Measurements from ENCODE around the gene BDH1.

DNA sequence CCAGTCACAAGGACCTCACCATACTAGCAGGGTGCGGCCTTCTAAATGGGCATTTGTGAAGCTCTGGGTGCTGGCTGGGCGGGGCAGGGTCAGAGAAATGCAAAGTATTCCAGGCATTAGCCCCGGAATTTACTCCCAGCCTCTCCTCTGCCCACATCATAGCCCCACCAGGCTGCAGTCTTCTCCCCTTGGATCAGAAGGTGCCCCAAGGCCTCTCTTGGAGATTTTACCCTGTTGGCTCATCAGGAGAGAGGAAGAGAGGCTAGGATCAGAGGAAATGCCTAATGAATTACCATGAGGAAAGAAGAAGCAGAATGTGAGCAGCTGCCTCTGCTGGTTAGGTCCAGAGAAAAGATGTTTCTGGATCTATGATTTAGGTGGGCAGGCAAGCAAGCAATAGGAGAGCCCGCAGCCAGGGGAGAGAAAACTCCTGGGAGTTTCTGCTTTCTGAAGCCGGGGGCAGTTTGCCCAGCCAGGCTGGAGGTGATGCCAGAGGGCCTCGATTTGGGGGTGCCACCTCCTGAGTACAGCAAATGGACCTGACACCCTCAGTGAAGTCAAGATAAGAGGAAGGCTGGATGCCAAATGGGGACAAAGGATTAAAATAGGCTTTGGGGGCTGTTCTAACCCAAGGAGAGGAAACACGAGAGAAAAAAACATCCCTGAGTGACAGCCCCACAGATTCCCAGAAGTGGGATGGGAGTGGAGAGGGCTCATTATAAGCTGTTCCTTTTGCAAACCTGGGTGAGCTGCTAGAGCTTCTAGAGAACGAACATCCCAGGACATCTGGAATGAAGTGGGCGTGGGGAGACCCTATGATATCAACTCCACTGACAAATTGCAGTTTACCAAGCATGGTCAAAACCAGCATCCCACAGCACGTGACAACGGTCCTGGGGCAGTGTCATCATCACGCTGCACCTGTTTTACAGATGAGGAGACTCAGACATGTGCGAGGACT is 65.4 kb downstream of the BDH1 start:
- TF ChIP-seq, protein P1, sequence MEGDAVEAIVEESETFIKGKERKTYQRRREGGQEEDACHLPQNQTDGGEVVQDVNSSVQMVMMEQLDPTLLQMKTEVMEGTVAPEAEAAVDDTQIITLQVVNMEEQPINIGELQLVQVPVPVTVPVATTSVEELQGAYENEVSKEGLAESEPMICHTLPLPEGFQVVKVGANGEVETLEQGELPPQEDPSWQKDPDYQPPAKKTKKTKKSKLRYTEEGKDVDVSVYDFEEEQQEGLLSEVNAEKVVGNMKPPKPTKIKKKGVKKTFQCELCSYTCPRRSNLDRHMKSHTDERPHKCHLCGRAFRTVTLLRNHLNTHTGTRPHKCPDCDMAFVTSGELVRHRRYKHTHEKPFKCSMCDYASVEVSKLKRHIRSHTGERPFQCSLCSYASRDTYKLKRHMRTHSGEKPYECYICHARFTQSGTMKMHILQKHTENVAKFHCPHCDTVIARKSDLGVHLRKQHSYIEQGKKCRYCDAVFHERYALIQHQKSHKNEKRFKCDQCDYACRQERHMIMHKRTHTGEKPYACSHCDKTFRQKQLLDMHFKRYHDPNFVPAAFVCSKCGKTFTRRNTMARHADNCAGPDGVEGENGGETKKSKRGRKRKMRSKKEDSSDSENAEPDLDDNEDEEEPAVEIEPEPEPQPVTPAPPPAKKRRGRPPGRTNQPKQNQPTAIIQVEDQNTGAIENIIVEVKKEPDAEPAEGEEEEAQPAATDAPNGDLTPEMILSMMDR (IDR thresholded peaks at IDR 0.05; ENCODE audit: poor library complexity), result no peak
- TF ChIP-seq EZH2 (IDR thresholded peaks at IDR 0.05; ENCODE audit: borderline replicate concordance) (no peak), EZH2phosphoT487 (IDR thresholded peaks at IDR 0.05; ENCODE audit: low read depth, severe bottlenecking, unreplicated experiment) (no peak)

All from hepatocyte (in vitro differentiated cells).